AG09319 (cell line): ENCODE measurements around the gene HPX.

Source experiments
- DNase-seq: peaks from one replicate; pipeline ENCODE4 v3.0.0-alpha.2; 2010; ENCODE audit warnings: low read depth; ENCODE audit errors: extremely low read depth
- CTCF ChIP-seq: IDR thresholded peaks from 2 replicates; pipeline ENCODE4 v1.5.1; 2011; ENCODE audit warnings: low read depth, mild to moderate bottlenecking, inconsistent platforms, low read length, moderate library complexity

Gene HPX

GRCh38 chr11:6448574-6448973 lies 7.8 kb upstream of the HPX start:
- DNase-seq, result no peak

GRCh38 chr11:6443269-6444003 lies 2.6 kb upstream of the HPX start:
- peak; percentile 90 for TF ChIP-seq CTCF
- DNase-seq, result peak; percentile 14

More at GRCh38 chr11:6448574-6448973, 7.8 kb upstream of the HPX start:
- TF ChIP-seq CTCF, result no peak

- no peak for TF ChIP-seq CTCF
Measured at GRCh38 chr11:6442441-6442840, 1.7 kb upstream of the HPX start.

GRCh38 chr11:6438979-6439571 lies 1.7 kb downstream of the HPX start:
- DNase-seq, result peak; percentile 20
- TF ChIP-seq CTCF, result peak; percentile 74

More at GRCh38 chr11:6442441-6442840, 1.7 kb upstream of the HPX start:
- DNase-seq, result no peak

- no peak for DNase-seq
- no peak for TF ChIP-seq CTCF
Measured at GRCh38 chr11:6437993-6438392, 2.8 kb downstream of the HPX start.

GRCh38 chr11:6437423-6437822 lies 3.4 kb downstream of the HPX start:
- DNase-seq, result no peak
- no peak for TF ChIP-seq CTCF

GRCh38 chr11:6433998-6434660 lies 6.7 kb downstream of the HPX start:
- no peak for TF ChIP-seq CTCF
- DNase-seq, result no peak
